Esophagus (tissue), 2 donors: ENCODE results near the gene MEA1. TPM values are rescaled to one million over a fixed set of nuclear protein-coding genes. Genes with fewer than 3 reads are reported as not detected.

Experiments
- H3K27ac ChIP-seq, 2 donors: one replicate each; pipeline ENCODE4 v1.5.1; 2013; ENCODE audit warnings: low read depth in 2 of 2, mild to moderate bottlenecking in 2 of 2, inconsistent platforms in 1 of 2, low read length in 1 of 2, moderate library complexity in 1 of 2
- H3K27me3 ChIP-seq, 2 donors: one replicate each; pipeline ENCODE4 v1.6.1; 2013; ENCODE audit warnings: low read length in 2 of 2, control low read depth in 1 of 2, mild to moderate bottlenecking in 1 of 2; ENCODE audit not compliant: insufficient read depth in 2 of 2, control insufficient read depth in 1 of 2
- H3K36me3 ChIP-seq, 2 donors: one replicate each; pipeline ENCODE4 v1.6.1; 2013; ENCODE audit warnings: low read length in 1 of 2; ENCODE audit not compliant: control insufficient read depth in 2 of 2, insufficient read depth in 2 of 2
- H3K4me1 ChIP-seq, 2 donors: one replicate each; pipeline ENCODE4 v1.6.1; 2013; ENCODE audit warnings: low read length in 1 of 2; ENCODE audit not compliant: control insufficient read depth in 2 of 2, insufficient read depth in 2 of 2
- H3K4me3 ChIP-seq, 2 donors: one replicate each; pipeline ENCODE4 v1.5.1; 2013; ENCODE audit warnings: low read length in 2 of 2, mild to moderate bottlenecking in 2 of 2, low read depth in 1 of 2, moderate library complexity in 1 of 2
- H3K9me3 ChIP-seq, 2 donors: one replicate each; pipeline ENCODE4 v1.6.1; 2013; ENCODE audit warnings: mild to moderate bottlenecking in 2 of 2, low read depth in 1 of 2, low read length in 1 of 2, moderate library complexity in 1 of 2; ENCODE audit not compliant: control insufficient read depth in 2 of 2, insufficient read depth in 1 of 2
- WGBS, 2 donors: extraction: QIAGEN DNeasy Blood & Tissue Kit; methylation state at CpG; one replicate each; pipeline ENCODE4 v1.1.7; 2013; 5-methylcytosine and 5-hydroxymethylcytosine counted together
- polyA plus RNA-seq, 2 donors: library from polyadenylated mRNA; stranded (reverse); fragments of 200-250 nt; gene quantifications; one replicate each; pipeline ENCODE4 v1.2.3, GENCODE V29; 2013
- donor health status: healthy with polysubstance abuse.
- donor health status: Bipolar disorder and iron deficiency.

MEA1 gene
- polyA plus RNA-seq, 2 donors = 83.0 to 95.6 TPM

GRCh38 chr6:42968783-42969182, 45.0 kb downstream of the MEA1 start:
- peaks cover 12 to 42% of the 10 kb centered on the region in 2 donors for H3K36me3 ChIP-seq
- peaks cover 0 to 5% of the 10 kb centered on the region in 2 donors for H3K4me1 ChIP-seq
- H3K27me3 ChIP-seq = no peaks in the 10 kb centered on the region
- H3K9me3 ChIP-seq = no peaks in the 10 kb centered on the region
- no peak overlapping the region for H3K4me3 ChIP-seq
- 70 to 81% methylated on average over 4 of the region's 4 CpGs for WGBS, 2 donors
- no peak overlapping the region for H3K27ac ChIP-seq

- Histone ChIP-seq H3K4me3 (no peak overlapping the region), H3K9me3 (no peaks in the 10 kb centered on the region), H3K27ac (no peak overlapping the region), H3K4me1 (peaks cover 0 to 5% of the 10 kb centered on the region in 2 donors), H3K27me3 (no peaks in the 10 kb centered on the region), H3K36me3 (peaks cover 16 to 46% of the 10 kb centered on the region in 2 donors)
- WGBS, 2 donors = 96 to 98% methylated on average over 12 of the region's 12 CpGs
These were observed 45.5 kb downstream of the MEA1 start for GRCh38 chr6:42968126-42968701.

GRCh38 chr6:42967228-42967627, 46.5 kb downstream of the MEA1 start:
- Histone ChIP-seq H3K4me1 (peaks cover 0 to 5% of the 10 kb centered on the region in 2 donors), H3K27me3 (no peaks in the 10 kb centered on the region), H3K27ac (no peak overlapping the region), H3K36me3 (peaks cover 16 to 50% of the 10 kb centered on the region in 2 donors), H3K4me3 (no peak overlapping the region), H3K9me3 (no peaks in the 10 kb centered on the region)
- 91 to 93% methylated on average over 11 of the region's 11 CpGs for WGBS, 2 donors

GRCh38 chr6:42966571-42966970, 47.2 kb downstream of the MEA1 start:
- no peaks in the 10 kb centered on the region for H3K9me3 ChIP-seq
- H3K27ac ChIP-seq = no peak overlapping the region
- peaks cover 16 to 50% of the 10 kb centered on the region in 2 donors for H3K36me3 ChIP-seq
- H3K27me3 ChIP-seq = no peaks in the 10 kb centered on the region
- H3K4me1 ChIP-seq = peaks cover 0 to 5% of the 10 kb centered on the region in 2 donors
- WGBS, 2 donors = 75 to 83% methylated on average over 7 of the region's 7 CpGs
- no peak overlapping the region for H3K4me3 ChIP-seq

- no peaks in the 10 kb centered on the region for H3K27me3 ChIP-seq
- no peak overlapping the region for H3K27ac ChIP-seq
- peaks cover 12 to 46% of the 10 kb centered on the region in 2 donors for H3K36me3 ChIP-seq
- peaks cover 0 to 6% of the 10 kb centered on the region in 2 donors for H3K4me1 ChIP-seq
- H3K4me3 ChIP-seq = no peak overlapping the region
- no peaks in the 10 kb centered on the region for H3K9me3 ChIP-seq
- WGBS, 2 donors = 80 to 84% methylated on average over 9 of the region's 9 CpGs
These were observed 49.7 kb downstream of the MEA1 start for GRCh38 chr6:42963855-42964605.

GRCh38 chr6:42963179-42963854, 50.4 kb downstream of the MEA1 start:
- Histone ChIP-seq H3K36me3 (peaks cover 8 to 40% of the 10 kb centered on the region in 2 donors), H3K4me1 (peaks cover 0 to 6% of the 10 kb centered on the region in 2 donors), H3K9me3 (no peaks in the 10 kb centered on the region), H3K4me3 (no peak overlapping the region), H3K27ac (no peak overlapping the region), H3K27me3 (no peaks in the 10 kb centered on the region)
- 83 to 84% methylated on average over 12 of the region's 12 CpGs for WGBS, 2 donors

GRCh38 chr6:42962502-42963178, 51.1 kb downstream of the MEA1 start:
- Histone ChIP-seq H3K4me3 (no peak overlapping the region), H3K27me3 (no peaks in the 10 kb centered on the region), H3K27ac (no peak overlapping the region), H3K36me3 (peaks cover 8 to 37% of the 10 kb centered on the region in 2 donors), H3K4me1 (peaks cover 0 to 6% of the 10 kb centered on the region in 2 donors), H3K9me3 (no peaks in the 10 kb centered on the region)
- 86 to 90% methylated on average over 13 of the region's 13 CpGs for WGBS, 2 donors

GRCh38 chr6:42962096-42962495, 51.6 kb downstream of the MEA1 start:
- Histone ChIP-seq H3K9me3 (no peaks in the 10 kb centered on the region), H3K27me3 (no peaks in the 10 kb centered on the region), H3K36me3 (peaks cover 4 to 31% of the 10 kb centered on the region in 2 donors), H3K4me3 (no peak overlapping the region), H3K4me1 (peaks cover 0 to 6% of the 10 kb centered on the region in 2 donors), H3K27ac (no peak overlapping the region)
- WGBS, 2 donors = 92 to 93% methylated on average over 12 of the region's 12 CpGs
